PC-3 (cell line): ENCODE data around the gene CACNA1D.

Source experiments
- EZH2 ChIP-seq: fragments of 300-600 bp; sonication (generic); IDR thresholded peaks from one replicate; pipeline ENCODE4 v1.6.1; 2017; ENCODE audit warnings: antibody characterized with exemption, mild to moderate bottlenecking, low read length; ENCODE audit not compliant: unreplicated experiment
- EZH2phosphoT487 ChIP-seq: fragments of 300-600 bp; sonication (generic); IDR thresholded peaks from 2 replicates; pipeline ENCODE4 v1.6.1; 2018; ENCODE audit warnings: mild to moderate bottlenecking, antibody characterized with exemption, low read length, borderline replicate concordance
- TF ChIP-seq, protein P1 (sequence below): fragments of 300-600 bp; sonication (generic); conservative IDR thresholded peaks from 2 replicates; pipeline ENCODE4 v1.5.1; 2017; ENCODE audit warnings: antibody characterized with exemption, low read depth, mild to moderate bottlenecking, low read length

DNA sequence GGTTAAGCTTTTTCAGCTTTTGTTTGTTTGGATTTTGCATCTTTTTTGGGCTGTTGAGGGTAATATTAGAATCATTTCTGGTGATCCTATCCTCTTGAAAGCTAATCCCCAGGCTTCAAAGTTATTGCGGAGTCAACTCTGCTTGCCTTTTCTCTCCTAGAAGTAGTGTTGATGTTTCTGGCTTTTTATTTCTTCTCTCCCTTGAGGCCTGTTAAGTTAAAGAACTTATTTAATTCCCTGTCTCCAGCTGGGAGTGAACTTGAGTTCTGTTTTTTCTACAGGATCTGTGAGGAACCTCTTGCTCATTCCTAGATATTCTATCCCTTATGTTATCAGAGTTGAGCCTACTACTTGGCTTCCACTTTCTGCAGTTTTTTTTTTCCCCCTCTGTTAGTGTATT is 34.1 kb upstream of the CACNA1D start:
- TF ChIP-seq, protein P1, sequence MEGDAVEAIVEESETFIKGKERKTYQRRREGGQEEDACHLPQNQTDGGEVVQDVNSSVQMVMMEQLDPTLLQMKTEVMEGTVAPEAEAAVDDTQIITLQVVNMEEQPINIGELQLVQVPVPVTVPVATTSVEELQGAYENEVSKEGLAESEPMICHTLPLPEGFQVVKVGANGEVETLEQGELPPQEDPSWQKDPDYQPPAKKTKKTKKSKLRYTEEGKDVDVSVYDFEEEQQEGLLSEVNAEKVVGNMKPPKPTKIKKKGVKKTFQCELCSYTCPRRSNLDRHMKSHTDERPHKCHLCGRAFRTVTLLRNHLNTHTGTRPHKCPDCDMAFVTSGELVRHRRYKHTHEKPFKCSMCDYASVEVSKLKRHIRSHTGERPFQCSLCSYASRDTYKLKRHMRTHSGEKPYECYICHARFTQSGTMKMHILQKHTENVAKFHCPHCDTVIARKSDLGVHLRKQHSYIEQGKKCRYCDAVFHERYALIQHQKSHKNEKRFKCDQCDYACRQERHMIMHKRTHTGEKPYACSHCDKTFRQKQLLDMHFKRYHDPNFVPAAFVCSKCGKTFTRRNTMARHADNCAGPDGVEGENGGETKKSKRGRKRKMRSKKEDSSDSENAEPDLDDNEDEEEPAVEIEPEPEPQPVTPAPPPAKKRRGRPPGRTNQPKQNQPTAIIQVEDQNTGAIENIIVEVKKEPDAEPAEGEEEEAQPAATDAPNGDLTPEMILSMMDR: no peak
- TF ChIP-seq EZH2 (no peak), EZH2phosphoT487 (no peak)
